Testis (tissue), 2 donors: Measurements from ENCODE around the gene STK38.

ENCODE experiments used
- CTCF ChIP-seq, 3 experiments: fragments of 450-650 bp in 2 of 3; fragments of 200-600 bp in 1 of 3; sonication (generic) in 1 of 3; IDR thresholded peaks; one replicate each; pipeline ENCODE4 v1.5.1; 2016 to 2019; ENCODE audit warnings: antibody characterized with exemption in 3 of 3, mild to moderate bottlenecking in 2 of 3, moderate library complexity in 1 of 3
- POLR2A ChIP-seq: fragments of 450-650 bp; IDR thresholded peaks from one replicate; pipeline ENCODE4 v1.6.1; 2017; ENCODE audit warnings: antibody characterized with exemption, mild to moderate bottlenecking, moderate library complexity

- TF ChIP-seq CTCF (IDR thresholded peaks at IDR 0.05) (no peak), POLR2A (no peak)
These were observed 47.8 kb upstream of the STK38 start for GRCh38 chr6:36594816-36595643.
